ENCODE results near the gene JUNB.
"Not testable (repeated sequence)": the region's sequence is repeated elsewhere in the genome, so short reads cannot be mapped to it uniquely, and the experiment has no call there.

JUNB gene

DNA sequence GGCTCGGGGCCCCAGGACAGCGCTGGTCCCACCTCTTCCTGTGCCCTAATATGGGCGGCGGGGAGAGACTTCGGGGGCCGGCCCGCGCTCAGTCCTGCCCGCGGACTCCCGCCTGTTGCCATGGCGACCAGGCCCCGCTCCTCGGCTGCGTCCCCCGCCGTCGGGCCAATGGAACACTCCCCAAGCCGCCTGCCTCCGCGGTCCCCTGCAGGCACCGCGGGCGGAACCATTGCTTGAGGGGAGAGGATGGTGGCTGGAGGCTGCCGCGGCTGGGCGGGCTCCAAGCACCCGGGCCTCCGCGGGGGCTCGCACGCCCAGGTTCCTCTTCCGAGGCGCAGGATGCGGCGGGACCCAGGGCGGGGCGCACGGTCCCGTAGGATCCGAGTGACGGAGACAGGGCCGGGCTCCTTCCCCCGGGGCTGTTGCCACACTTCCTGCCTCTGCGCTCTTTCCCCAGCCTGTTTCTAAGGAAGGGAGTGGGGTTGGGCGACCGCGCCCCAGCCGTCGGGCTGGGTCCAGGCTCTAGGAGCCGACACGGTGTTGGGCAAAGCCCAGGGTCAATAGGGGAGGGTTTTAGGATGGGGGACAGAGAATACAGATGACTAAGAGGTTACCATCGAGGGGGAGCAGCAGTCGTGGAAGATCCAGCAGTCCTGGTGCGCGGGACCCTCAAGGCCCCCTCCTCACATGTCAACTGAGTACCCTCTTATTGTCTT, 1.2 kb upstream of the JUNB start:
- DNase-seq, result peak; percentile 61

DNA sequence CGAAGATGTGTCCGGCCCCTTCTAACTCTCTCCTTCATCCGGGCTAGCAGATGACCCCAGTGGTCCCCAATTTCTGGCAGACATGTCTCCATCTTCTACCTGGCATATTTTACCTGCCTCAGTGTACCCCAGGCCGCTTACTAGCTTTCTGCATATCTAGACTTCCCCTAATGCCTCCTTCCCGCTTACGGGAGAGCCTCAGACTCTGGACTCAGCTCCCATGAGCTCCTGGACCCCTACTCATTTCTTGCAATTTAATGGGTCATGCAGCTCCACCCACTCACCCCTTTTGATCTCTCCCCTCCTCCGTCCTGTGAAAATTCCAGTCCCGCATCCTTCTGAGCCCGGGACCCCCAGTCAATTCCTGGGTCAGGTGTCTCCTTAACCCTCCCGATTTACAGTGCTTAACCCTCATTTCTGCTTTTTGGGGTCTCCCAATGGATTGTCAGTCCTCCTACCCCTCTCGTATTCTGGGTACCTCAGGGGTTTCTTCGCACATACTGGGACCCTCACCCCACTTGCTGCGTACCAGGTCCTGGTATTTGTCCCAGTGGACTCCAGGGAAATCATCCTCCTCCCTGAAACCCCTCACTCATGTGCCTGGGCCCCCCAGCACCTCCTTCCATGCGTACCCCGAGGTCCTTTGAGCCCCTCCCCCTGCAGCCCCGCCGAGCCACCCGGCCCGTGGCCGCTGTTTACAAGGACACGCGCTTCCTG, 500 bp upstream of the JUNB start:
- no peak for DNase-seq

DNA sequence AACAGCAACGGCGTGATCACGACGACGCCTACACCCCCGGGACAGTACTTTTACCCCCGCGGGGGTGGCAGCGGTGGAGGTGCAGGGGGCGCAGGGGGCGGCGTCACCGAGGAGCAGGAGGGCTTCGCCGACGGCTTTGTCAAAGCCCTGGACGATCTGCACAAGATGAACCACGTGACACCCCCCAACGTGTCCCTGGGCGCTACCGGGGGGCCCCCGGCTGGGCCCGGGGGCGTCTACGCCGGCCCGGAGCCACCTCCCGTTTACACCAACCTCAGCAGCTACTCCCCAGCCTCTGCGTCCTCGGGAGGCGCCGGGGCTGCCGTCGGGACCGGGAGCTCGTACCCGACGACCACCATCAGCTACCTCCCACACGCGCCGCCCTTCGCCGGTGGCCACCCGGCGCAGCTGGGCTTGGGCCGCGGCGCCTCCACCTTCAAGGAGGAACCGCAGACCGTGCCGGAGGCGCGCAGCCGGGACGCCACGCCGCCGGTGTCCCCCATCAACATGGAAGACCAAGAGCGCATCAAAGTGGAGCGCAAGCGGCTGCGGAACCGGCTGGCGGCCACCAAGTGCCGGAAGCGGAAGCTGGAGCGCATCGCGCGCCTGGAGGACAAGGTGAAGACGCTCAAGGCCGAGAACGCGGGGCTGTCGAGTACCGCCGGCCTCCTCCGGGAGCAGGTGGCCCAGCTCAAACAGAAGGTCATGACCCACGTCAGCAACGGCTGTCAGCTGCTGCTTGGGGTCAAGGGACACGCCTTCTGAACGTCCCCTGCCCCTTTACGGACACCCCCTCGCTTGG, 966 bp downstream of the JUNB start:
- no peak for DNase-seq

DNA sequence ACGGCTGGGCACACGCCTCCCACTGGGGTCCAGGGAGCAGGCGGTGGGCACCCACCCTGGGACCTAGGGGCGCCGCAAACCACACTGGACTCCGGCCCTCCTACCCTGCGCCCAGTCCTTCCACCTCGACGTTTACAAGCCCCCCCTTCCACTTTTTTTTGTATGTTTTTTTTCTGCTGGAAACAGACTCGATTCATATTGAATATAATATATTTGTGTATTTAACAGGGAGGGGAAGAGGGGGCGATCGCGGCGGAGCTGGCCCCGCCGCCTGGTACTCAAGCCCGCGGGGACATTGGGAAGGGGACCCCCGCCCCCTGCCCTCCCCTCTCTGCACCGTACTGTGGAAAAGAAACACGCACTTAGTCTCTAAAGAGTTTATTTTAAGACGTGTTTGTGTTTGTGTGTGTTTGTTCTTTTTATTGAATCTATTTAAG, 1.6 kb downstream of the JUNB start:
- DNase-seq, result no peak

DNA sequence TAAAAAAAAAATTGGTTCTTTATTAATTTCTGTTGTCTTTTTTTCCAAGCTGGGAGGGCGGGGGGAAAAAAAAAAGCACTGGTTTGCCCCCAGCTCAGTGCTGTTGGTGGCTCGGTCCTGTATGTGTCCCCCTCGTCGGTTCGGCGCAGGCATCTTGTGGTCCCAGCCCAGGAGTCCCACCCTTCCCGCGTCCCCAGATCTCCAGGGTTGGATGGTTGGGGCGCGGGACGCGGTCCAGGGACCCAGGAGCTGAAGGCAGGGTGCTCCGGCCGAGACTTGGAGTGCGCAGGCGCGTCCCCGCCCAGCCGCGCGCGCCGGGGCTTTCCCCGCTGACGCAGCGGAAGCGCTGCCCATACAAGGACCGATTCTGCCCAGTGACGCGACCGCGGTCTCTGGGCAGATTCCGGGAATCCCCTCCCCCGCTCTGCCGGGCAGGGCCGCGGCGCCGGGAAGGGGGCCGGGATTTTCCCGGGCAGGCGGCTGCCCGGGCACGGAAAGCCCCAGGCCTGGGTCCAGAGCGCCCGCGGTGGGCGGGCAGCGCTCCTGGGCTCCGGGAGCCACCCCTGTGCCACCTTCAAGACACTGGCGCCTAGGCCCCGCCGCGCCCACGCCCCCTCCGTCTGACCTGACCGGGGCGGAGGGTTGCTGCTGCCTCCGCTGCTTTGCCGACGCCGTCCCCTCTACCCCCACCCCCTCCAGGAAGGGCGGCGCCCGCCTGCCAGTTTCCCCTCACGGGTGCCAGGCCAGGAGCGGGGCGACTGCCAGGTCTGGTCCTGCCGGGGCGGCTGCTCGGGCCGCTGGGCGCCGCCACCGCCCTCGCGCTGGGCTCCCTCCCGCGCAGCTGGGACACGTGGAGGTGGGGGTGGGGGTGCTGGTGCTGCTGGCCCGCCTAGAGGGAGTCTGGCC, 2.3 kb downstream of the JUNB start:
- DNase-seq, result peak; percentile 52

DNA sequence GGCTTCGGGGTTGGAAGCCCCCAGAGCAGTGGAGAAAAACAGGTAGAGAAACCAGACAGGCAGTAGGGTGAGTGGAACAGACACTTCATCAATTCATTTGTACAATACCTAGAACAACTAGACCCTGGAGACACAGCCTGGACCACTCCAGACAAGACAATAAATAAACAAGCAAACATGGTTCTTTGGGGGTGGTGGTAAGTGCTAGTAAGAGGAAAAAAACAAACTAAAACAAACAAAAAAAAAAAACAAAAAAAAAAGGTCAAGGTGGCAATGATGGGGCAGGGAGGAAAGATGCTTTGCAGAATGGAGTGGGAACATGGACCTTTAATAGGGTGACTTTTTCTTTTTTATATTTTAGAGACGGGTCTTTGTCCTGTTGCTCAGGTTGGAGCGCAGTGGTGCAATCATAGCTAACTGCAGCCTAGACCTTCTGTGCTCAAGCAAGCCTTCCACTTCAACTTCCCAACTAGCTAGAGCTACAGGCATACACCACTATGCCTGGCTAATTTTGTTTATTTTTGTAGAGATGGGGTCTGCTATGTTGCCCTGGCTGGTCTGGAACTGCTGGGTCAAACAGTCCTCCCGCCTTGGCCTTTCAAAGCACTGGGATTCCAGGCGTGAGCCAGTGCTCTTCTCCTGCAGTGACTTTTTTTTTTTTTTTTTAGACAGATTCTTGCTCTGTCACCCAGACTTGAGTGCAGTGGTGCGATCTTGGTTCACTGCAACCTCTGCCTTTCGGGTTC, 3.1 kb downstream of the JUNB start:
- no peak for DNase-seq

DNA sequence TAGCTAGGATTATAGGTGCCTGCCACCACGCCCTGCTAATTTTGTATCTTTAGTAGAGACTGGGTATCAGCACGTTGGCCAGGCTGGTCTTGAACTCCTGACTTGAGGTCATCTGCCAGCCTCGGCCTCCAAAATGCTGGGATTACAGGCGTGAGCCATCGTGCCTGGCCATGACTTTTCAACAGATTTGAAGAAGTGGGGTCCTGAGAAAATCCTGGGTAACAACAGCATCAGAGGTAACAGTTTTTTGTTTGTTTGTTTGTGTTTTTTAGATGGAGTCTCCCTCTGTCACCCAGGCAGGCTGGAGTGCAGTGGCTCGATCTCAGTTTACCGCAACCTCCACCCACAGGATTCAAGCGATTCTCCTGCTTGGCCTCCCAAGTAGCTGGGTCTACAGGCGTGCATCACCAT, 3.7 kb downstream of the JUNB start:
- DNase-seq, result no peak

DNA sequence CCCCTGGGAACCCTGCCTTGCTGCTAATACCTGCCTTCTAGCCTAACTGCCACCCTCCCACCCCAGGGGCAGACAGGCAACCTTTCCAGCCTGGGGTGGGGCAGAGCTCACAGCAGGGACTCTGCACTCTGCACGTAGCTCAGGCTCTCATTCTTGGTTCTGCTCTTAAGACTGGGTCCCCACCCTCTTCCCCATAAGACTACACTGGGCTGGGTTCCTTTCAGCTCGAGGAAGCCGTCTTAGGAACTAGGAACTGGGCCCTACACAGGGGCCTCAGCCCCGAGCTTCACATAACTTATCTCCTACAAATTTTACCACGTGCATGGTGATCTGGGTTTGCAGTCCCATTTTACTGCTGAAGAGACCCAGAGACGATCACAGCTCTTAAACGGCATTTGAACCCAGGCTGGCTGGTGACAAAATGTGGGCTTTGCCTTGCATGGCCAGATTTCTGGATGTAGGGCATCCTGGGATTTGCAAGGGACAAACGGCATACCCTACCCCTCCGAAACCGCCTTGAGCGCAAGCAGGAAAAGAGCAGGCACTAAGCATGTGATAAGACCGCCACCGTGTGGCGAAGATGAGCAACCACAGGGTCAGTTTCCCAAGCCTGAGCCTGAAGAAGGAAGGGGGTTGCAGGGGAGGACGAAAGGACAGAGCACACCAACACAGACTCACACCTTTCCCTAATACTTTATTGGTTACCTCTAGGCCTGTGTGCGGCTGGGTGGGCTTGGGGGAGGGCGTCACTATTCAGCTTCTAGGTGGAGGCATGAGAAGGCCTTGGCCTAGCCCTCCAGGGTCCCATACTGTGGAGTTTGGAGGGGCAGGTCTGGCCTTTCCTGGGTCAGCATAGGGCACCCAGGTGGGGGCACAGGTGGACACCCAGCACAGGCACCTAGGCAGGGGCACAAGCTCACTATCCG, 5.1 kb downstream of the JUNB start:
- peak; percentile 52 for DNase-seq

DNA sequence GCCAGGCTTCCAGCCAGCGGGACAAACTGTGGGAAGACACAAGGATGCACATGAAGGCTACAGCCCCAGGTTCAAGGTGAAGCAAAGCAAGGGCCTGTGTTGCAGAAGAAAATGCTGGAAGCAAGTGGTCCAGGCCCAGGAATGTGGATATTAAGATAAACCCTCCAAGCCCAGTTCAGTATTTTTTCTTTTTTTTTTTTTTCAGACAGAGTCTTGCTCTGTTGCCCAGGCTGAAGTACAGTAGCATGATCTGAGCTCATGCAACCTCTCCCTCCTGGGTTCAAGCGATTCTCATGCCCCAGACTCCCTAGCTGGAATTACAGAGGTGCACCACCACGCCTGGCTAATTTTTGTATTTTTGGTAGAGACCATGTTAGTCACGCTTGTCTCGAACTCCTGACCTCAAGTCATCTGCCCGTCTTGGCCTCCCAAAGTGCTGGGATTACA, 5.9 kb downstream of the JUNB start:
- no peak for DNase-seq

DNA sequence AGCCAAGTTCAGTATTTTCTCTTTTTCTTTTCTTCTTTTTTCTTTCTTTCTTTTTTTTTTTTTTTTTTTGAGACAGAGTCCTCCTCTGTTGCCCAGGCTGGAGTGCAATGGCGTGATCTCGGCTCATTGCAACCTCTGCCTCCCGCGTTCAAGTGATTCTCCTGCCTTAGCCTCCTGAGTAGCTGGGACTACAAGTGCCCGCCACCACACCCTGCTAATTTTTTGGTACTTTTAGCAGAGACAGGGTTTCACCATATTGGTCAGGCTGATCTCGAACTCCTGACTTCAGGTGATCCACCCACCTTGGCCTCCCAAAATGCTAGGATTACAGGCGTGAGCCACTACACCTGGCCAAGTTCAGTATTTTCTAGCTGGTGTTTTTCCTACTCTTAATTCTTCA, 6.3 kb downstream of the JUNB start:
- not testable (repeated sequence) for DNase-seq

DNA sequence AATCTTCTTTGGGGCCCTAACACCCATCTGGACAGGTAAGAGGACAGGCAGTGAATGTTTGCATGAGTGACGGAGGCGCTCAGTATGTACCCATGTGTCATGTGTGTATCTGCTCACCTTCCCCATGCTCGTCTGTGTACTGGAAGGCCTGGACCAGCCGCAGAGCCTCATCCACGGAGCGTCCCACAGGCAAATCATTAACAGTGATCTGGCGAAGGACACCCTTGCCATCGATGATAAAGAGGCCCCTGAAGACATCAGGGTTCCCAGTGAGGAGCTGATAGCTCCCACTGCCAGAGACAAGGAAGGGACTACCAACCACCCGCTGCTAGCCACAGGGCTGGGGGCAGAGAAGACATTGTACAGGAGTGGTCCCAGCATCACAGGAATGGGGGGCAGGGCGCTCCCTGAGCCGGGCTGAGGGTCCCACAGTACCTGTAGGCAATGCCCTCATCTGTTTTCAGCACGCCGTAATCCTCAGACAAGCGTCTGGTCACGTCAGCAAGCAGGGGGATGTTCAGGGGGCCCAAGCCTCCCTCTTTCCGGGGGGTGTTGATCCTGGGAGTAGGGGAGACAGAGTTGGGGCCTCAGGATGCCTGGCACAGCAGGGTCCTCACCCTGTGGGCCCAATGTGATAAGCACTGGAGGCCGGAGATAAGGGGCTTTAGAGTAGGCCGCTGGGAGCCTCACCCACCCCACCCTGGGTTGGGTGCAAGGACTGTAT, 8.6 kb downstream of the JUNB start:
- DNase-seq, result no peak

DNA sequence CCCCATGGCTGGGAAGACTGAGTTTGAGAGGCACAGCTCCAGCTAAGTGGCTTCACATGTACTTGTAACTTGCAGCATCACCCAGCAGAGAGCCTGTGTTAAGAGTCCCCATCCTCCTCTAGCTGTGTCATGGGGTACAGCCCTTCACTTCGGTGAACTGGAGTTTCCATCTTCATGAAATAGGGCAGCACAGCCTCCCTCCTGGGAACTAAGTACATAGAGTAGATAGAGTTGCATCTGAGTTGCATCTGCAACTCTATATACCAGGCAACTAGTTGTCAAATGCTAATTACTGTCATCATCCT, 9.1 kb downstream of the JUNB start:
- DNase-seq, result no peak

DNA sequence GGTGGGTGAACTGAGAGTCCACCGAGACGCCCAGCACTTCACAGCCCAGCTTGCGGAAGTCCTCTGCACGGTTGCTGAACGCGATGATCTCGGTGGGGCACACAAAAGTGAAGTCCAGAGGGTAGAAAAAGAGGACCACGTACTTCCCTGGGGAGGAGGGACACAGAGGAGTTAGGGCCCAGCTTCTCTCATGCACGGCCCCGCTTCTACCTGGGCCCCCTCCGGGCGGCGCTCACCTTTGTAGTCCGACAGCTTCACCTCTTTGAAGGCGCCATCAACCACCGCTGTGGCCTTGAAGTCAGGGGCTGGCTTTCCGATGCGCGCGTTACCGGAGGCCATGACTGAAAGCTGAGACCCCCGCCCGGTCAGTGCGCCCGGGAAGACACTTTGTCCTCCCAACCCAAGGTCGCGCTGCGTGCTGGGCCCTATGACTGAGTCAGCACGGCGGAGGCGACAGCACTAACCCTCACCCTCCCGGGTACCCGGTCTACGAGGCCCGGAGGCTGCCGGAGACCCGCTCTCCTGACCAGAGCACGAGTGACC, 9.7 kb downstream of the JUNB start:
- DNase-seq, result no peak

DNA sequence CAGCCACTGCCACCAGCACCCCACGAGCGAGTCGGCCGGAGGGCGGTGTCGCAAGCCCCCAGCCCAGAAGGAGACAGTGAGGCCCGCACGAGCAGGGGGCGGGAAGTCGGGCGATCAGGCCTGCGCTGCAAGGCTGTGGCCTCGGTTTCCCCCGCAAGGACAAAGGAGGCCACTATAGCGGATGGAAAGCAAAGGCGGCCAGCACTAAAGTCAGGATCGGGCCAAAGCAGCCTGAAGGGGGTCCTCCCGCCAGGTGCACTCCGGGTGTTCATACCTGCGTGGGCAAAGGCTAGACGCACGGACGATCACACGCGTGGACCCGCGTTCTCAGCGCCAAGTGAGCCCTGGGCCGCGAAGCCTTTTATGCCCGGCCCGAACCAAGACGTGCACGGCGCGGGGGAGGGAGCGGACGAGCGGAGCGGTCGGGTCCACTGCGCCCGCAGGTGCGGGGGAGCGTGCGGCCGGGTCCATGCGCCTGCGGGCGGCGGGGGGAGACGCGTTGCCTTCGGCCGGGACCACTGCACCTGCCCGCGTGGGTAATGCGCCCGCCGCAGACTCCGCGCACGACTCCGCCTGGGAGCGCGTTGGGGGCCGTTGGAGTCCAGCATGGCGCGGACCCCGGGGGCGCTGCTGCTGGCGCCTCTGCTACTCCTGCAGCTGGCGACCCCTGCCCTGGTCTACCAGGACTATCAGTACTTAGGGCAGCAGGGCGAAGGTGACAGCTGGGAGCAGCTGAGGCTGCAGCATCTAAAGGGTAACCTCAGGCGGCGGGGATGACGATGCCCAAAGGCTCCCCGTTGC, 10.4 kb downstream of the JUNB start, which contains the start of the genes PRDX2 and THSD8:
Gene PRDX2, minus strand, starts transcription at position 335 of the 801 bp plus-strand sequence. CDS start 539 bp downstream, outside the sequence.
Gene THSD8, plus strand, starts transcription at position 604 of the 801 bp plus-strand sequence. Its CDS starts 3 bp downstream, at position 607.
- DNase-seq, result peak; percentile 61

DNA sequence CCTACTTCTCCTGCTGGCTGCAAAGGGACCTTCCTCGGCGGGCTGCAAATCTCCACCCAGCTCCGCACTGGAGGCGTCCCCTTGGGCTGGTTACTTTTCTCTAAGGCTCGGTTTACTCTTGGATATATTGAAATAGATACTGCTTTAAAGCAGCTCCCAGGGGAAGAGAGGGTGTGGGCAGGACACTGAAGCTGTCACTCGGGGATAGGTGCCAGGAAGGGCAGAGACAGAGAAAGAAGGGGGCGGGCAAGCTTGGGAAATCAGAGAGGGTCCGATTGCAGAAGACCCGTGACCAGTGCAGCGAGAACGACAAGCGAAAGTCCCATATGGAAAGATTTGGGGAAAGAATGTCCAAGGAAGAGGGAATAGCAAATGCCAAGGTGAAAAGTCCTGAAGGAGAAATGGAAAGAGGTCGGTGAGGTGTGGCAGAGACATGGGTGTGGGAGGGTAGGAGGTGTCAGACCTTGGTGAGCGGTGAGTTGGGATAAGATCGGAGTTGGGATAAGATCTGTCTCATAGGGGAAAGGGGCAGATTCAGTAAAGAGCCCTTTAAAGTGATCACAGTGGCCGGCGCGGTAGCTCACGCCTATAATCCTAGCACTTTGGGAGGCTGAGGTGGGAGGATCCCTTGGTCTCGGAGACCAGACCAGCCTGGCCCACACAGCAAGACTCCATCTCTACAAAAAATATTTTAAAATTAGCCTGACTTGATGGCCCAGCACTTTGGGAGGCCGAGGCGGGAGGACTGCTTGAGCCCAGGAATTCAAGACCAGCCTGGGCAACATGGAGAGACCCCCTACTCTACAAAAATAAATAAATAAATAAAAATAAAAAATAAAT, 11.2 kb downstream of the JUNB start:
- DNase-seq, result no peak

DNA sequence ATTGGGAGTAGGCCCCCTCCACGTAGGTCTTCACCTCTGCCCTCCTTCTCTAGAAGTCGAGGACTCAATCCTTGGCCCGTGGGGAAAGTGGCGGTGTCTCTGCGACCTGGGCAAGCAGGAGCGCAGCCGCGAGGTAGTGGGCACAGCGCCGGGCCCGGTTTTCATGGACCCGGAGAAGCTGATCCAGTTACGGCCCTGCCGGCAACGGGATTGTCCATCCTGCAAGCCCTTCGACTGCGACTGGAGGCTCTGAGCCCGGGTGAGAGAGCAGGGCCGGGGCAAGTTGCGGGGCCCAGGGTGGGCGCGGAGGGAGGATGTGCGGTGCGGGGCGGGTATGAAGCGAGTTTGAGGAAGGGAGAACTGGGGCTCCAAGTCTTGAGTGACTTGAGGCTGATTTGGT, 12.8 kb downstream of the JUNB start:
- DNase-seq, result no peak

DNA sequence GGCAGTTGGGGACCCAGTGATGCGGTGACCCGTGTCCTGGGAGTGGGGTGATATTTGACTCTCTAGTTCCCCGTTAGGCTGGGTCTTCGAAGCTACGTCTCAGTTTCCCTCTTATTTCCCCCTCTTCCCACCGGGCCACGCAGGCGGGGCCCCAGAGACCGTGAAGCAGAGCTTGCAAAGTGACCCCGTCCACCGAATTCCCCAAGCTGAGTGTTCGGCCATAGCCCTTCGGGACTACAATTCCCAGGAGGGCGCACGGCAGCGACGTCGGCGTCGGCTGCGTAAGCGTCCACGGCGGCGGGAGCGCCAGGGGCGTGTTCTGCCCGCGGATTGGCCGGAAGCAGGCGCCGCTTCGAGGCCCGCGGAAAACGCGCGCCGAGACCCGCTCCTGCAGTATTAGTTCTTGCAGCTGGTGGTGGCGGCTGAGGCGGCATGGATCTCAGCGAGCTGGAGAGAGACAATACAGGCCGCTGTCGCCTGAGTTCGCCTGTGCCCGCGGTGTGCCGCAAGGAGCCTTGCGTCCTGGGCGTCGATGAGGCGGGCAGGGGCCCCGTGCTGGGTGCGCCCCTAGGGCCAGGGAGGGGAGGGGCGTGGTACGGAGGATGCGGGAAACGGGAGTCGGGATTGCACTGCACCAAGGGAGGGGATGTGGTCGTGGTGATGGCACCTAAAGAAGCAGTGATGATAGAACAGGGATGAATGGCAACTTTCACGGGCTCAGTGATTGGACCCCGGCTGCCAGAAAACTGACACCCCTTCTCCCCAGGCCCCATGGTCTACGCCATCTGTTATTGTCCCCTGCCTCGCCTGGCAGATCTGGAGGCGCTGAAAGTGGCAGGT, 15.2 kb downstream of the JUNB start, which contains the start of gene RNASEH2A:
Gene RNASEH2A, plus strand, starts transcription at position 343 of the 840 bp plus-strand sequence. Its CDS starts 90 bp downstream, at position 433.
- DNase-seq, result peak; percentile 32

All from NCI-H526 treated with DMSO at 0.1 percent for 48 hours (cell line).